ENCODE data around the gene LDB2.

The LDB2 gene

GRCh38 chr4:16684935-16685334 lies 213.5 kb downstream of the LDB2 start:
- no peak overlapping the region for H3K4me3 ChIP-seq (ENCODE audit: low read depth, low read length)
- no peak for TF ChIP-seq CTCF (IDR thresholded peaks at IDR 0.05; ENCODE audit: control insufficient read depth, extremely low read depth, insufficient read depth)
- no peak for DNase-seq (ENCODE audit: low read depth)

GRCh38 chr4:16684097-16684496 lies 214.3 kb downstream of the LDB2 start:
- H3K4me3 ChIP-seq (ENCODE audit: low read depth, low read length): no peak overlapping the region
- no peak for DNase-seq (ENCODE audit: low read depth)
- no peak for TF ChIP-seq CTCF (IDR thresholded peaks at IDR 0.05; ENCODE audit: control insufficient read depth, extremely low read depth, insufficient read depth)

- no peak overlapping the region for H3K4me3 ChIP-seq (ENCODE audit: low read depth, low read length)
- DNase-seq (ENCODE audit: low read depth): no peak
- TF ChIP-seq CTCF (IDR thresholded peaks at IDR 0.05; ENCODE audit: control insufficient read depth, extremely low read depth, insufficient read depth): no peak
Observed at GRCh38 chr4:16682975-16683374, 215.5 kb downstream of the LDB2 start.

DNA sequence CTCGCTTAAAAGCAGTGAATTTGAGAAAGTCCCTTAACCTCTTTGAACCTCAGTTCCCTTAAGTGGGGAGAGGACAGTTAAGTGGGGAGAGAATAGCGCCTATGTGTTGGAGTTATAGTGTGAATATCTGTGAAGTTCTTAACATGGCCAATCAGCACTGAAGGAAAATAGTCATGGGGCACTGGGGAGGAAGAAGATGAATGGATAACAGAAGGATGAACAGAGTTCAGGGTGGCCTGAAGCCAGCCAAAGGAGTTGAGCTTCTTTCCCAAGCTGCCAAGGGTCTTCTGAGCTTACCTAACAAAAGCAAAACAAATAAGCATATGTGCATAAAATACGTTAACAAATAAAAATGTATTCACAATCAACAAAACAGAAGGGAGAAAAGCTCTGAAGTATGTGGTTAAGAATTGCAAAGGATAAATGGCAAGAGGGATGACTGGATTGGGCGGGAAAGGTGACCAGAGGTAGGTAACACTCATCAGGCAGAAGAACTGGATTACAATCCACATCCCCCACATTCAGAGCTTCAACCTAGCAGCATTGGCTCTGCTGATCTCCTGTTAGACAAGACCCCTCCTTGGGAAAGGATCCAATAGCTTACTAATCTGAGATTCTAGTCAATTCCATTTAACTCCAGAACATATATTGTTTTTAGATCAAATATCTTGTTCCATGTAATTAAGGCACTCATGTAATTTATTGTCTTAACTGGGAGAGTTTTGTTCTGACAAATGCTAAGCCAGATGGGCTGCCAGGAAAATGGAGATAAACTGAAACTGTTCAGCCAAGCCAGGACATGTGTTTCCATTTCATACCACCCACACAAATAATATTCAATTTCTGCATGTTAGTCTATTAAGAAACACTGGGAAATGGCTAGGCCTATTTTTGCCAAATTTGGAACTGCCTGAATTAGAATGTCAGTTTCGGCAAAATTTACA lies 221.2 kb downstream of the LDB2 start:
- H3K4me3 ChIP-seq (ENCODE audit: low read depth, low read length): no peak overlapping the region
- TF ChIP-seq CTCF (IDR thresholded peaks at IDR 0.05; ENCODE audit: control insufficient read depth, extremely low read depth, insufficient read depth): no peak
- DNase-seq (ENCODE audit: low read depth): no peak

DNA sequence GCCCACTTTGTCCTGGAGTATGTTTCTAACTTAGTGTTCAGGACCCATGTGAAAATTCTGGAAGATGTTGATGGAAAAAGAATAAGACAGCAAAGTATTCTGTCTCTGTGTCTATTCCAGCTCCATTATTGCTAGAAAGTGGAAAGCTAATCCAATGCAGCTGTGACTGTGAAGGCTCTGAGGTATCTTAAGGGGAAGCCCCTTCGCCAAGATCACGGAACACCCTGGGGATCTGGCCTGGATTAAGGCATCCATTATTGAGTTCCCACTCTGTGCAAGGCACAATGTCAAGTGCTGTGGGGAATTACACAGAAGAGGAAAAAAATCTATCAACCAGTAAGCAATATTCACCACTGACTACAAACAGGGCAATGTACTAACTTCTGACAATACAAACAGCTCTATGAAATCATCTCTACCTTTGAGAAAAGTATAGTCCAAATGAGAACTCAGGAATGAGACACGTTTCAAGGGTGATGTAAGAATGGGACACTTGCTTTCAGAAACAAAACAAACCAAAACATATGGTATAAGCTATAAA lies 222.1 kb downstream of the LDB2 start:
- H3K4me3 ChIP-seq (ENCODE audit: low read depth, low read length): no peak overlapping the region
- TF ChIP-seq CTCF (IDR thresholded peaks at IDR 0.05; ENCODE audit: control insufficient read depth, extremely low read depth, insufficient read depth): no peak
- no peak for DNase-seq (ENCODE audit: low read depth)

- H3K4me3 ChIP-seq (ENCODE audit: low read depth, low read length): no peak overlapping the region
- DNase-seq (ENCODE audit: low read depth): no peak
- no peak for TF ChIP-seq CTCF (IDR thresholded peaks at IDR 0.05; ENCODE audit: control insufficient read depth, extremely low read depth, insufficient read depth)
Observed at GRCh38 chr4:16674082-16674481, 224.4 kb downstream of the LDB2 start.

Measured in LNCaP clone FGC (cell line).